H7 (cell line): Measurements from ENCODE around the gene C1QTNF12. TPM values are rescaled to one million over a fixed set of nuclear protein-coding genes. Genes with fewer than 3 reads are reported as not detected.

Experiments
- DNase-seq: peaks from one replicate; pipeline ENCODE4 v3.0.0; 2012
- H3K27me3 ChIP-seq: 2 replicates; pipeline ENCODE4 v1.6.0; 2011; ENCODE audit warnings: mild to moderate bottlenecking, low read length; ENCODE audit not compliant: control insufficient read depth, insufficient read depth
- H3K36me3 ChIP-seq: replicated peaks from 2 replicates; pipeline ENCODE4 v1.5.1; 2011; ENCODE audit warnings: low read length; ENCODE audit not compliant: control insufficient read depth, insufficient read depth
- H3K4me3 ChIP-seq: 2 replicates; pipeline ENCODE4 v1.5.1; 2011; ENCODE audit warnings: low read depth, mild to moderate bottlenecking, control low read depth, low read length, moderate library complexity; ENCODE audit not compliant: insufficient read depth
- total RNA-seq: library from RNA; depleted of rRNA; stranded (reverse); fragments of >200 nt; shearing (Covaris generic); gene quantifications from 2 replicates; pipeline ENCODE4 v1.2.3, GENCODE V29; 2014

Gene C1QTNF12
- total RNA-seq, 1 experiment from 2014 or later, result 3.6 TPM

DNA sequence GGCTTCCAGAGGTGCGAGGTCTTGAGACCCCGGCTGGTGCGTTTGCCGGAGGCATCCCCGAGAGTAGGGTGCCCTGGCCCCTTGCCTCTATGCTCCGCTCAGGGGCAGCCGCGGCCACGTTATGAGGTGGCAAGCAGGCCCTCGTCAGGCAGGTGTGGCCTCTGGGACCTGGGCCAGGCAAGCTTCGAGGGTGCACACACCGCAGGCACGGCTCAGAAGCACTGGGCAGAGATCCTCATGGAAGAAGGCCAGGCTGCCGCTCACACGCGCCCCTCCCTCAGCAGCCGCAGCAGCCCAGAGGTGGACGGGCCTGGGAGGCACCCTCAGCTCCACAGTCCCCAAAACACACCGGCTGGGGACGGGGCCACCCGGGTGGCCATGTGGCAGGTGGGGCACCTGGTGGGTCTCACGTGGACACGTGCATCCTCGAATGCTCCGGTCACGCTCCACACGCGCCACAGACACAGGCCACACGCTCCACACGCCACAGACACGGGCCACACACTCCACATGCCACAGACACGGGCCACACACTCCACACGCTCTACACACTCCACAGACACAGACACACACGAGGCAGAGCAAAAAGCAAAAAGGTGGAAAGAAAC, 21.2 kb downstream of the C1QTNF12 start:
- Histone ChIP-seq H3K4me3 (no peak overlapping the region), H3K36me3 (peaks cover 10% of the 10 kb centered on the region), H3K27me3 (no peaks in the 10 kb centered on the region)
- no peak for DNase-seq

DNA sequence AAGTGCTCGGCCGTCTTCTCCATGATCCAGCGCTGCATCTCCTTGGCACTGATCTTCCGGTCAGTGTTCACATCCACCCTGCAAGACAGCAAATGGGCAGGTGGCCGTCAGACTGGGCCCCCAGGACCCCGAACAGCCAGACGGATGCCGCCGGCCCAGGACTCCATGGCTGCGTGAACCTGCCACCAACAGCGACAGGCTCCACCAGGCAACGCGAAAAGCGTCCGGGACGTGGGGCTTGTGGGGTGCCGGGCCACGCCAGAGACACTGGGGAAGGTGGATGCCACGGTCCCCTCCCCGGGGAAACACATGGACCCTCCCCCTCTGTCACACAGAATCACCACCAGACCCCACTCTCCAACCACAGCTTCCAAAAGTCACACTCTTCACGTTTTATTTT, 22.6 kb downstream of the C1QTNF12 start:
- H3K36me3 ChIP-seq, result peaks cover 10% of the 10 kb centered on the region
- DNase-seq, result no peak
- no peak overlapping the region for H3K4me3 ChIP-seq
- H3K27me3 ChIP-seq, result no peaks in the 10 kb centered on the region

GRCh38 chr1:1223321-1223720, 23.2 kb downstream of the C1QTNF12 start:
- Histone ChIP-seq H3K27me3 (no peaks in the 10 kb centered on the region), H3K4me3 (no peak overlapping the region), H3K36me3 (peaks cover 10% of the 10 kb centered on the region)
- DNase-seq, result no peak

DNA sequence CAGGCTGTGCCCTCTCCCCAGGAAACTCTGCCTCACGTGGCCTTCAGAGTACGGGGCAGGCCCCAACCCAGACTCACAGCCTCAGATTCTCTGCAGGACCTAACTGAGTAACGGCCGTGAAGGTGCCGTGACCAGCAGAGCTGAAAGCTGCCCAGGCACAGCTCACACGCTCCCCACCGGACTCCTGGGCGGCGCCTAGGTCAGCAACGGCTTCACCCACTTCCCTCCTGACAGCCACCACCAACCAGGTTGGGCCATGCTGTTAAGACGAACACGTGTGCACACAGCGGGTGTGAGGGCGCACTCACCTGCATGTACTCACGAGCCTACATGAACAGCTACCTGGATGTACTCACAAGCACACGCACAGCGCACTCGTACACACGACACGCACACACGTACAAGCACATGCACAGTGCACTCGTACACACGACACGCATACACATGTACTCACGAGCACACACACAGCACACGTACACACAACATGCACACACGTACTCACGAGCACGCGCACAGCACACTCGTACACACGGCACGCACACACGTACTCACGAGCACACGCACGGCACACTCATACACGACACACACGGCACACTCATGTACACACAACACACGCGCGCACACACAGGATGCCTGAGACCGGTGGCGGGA, 23.8 kb downstream of the C1QTNF12 start:
- Histone ChIP-seq H3K36me3 (peaks cover 10% of the 10 kb centered on the region), H3K27me3 (no peaks in the 10 kb centered on the region), H3K4me3 (no peak overlapping the region)
- DNase-seq, result no peak

DNA sequence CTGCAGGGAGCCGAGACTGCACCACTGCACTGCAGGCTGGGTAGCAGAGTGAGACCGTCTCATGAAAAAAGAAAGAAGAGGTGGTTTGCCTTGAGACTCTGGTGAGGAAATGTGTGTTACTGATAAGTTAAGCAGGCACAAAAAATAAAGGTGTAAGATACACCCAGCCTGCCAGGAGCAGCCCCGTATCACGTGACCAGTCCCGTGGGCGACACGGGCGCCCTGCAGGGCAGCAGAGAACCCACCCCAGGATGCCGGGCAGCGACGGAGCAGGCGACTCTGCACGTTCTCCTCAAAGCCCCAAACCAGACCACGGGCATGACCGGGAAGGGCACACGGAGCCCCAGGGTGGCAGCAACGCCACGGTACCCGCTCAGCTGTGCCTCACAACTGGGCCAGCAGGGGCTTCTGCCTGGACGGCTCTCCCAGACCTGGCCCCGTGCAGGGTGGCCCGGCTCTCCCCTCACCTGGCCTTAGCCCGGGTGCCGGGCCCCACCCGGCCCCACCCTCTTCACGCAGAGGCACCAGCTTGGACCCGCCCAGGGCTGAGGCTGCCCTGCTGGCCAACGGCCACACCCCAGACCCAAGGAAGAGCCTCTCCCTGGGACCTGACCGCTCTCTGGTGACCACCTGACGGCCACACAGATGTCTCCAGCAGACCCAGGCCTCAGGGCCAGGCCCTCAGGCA, 24.5 kb downstream of the C1QTNF12 start:
- no peak overlapping the region for H3K4me3 ChIP-seq
- no peak for DNase-seq
- H3K36me3 ChIP-seq, result peaks cover 10% of the 10 kb centered on the region
- no peaks in the 10 kb centered on the region for H3K27me3 ChIP-seq

- Histone ChIP-seq H3K4me3 (no peak overlapping the region), H3K27me3 (no peaks in the 10 kb centered on the region), H3K36me3 (peaks cover 9% of the 10 kb centered on the region)
- DNase-seq, result no peak
These were observed 26.3 kb downstream of the C1QTNF12 start for GRCh38 chr1:1220197-1220596.

GRCh38 chr1:1219341-1219740, 27.2 kb downstream of the C1QTNF12 start:
- H3K4me3 ChIP-seq, result no peak overlapping the region
- no peak for DNase-seq
- H3K27me3 ChIP-seq, result no peaks in the 10 kb centered on the region
- H3K36me3 ChIP-seq, result peaks cover 9% of the 10 kb centered on the region

DNA sequence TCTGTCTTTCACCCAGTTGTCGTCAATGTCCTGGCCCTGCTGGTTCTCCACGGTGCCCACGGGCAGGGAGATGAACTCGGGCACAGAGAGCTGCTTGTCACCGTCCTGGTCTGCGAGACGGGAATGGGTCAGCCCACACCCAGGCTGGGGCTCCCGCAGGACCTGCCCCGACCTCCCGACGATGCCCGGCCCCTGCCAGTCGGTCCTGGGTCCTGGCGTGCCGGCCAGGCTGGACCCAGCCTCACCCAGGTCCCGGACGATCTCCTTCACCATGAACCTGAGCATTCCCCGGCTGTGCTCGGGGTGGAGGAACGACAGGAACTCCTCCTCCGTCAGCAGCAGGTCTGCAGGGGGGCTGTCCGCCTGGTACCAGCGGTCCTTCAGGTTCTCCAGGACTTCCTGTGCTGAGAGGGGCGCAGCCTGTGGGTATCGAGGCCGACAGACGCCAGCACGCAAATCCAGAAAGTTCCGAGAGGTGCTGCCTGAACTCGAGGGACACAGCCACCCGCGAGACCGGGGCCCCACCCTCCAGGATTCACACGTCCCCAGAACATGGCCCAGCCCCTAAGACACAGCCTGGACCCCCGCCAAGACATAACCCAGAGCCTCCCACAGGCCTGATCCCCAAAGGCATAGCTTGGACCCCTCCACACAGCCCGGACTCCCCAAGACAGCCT, 27.9 kb downstream of the C1QTNF12 start:
- peaks cover 9% of the 10 kb centered on the region for H3K36me3 ChIP-seq
- H3K27me3 ChIP-seq, result no peaks in the 10 kb centered on the region
- no peak for DNase-seq
- no peak overlapping the region for H3K4me3 ChIP-seq

GRCh38 chr1:1217621-1218523, 28.6 kb downstream of the C1QTNF12 start:
- no peak for DNase-seq

DNA sequence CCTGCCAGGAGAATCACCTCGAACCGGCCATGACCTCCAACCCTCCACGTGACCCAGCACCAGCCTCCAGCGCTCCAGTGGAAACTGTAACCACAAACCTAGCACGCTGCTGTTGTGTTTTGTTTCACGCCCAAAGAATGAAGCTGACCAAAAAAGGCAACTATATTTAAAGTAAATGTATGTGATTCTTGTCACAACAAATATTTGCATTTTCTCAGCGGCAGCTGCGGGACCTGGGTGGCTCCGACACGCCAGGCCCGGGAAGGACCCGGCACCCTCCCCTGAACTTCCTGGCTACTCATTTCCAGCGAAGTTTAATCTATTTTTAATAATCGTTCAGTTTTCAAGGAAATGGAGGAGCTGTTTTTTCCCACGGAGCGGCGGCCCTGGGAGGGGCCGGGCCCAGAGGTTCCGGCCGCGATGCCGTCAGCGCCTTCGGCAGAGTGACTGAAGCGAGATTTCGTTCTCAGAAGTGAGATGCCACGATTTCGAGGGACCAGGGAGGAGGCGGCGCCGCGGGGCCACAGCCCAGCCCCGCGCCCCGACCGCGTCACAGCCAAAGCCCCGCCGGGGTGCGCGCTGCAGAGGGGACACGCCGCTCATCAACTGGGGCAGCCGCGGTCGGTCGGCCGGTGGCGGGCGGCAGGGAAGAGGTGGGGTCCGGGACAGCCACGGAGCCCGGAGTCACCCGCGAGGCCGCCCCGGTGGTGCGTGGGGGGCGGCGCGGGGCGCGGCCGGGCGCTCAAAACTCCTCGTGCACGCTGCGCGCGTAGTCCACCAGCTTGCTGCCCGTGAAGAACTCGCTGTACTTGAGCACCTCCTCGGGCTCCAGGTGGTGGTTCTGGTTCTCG, 29.5 kb downstream of the C1QTNF12 start:
- H3K36me3 ChIP-seq, result no peaks in the 10 kb centered on the region; the same call in none of the 2 replicates
- H3K27me3 ChIP-seq, result no peaks in the 10 kb centered on the region
- no peak overlapping the region for H3K4me3 ChIP-seq
- DNase-seq, result no peak

More at GRCh38 chr1:1217621-1218523, 28.6 kb downstream of the C1QTNF12 start:
- H3K27me3 ChIP-seq, result no peaks in the 10 kb centered on the region
- no peak overlapping the region for H3K4me3 ChIP-seq
- H3K36me3 ChIP-seq, result peaks cover 5% of the 10 kb centered on the region

DNA sequence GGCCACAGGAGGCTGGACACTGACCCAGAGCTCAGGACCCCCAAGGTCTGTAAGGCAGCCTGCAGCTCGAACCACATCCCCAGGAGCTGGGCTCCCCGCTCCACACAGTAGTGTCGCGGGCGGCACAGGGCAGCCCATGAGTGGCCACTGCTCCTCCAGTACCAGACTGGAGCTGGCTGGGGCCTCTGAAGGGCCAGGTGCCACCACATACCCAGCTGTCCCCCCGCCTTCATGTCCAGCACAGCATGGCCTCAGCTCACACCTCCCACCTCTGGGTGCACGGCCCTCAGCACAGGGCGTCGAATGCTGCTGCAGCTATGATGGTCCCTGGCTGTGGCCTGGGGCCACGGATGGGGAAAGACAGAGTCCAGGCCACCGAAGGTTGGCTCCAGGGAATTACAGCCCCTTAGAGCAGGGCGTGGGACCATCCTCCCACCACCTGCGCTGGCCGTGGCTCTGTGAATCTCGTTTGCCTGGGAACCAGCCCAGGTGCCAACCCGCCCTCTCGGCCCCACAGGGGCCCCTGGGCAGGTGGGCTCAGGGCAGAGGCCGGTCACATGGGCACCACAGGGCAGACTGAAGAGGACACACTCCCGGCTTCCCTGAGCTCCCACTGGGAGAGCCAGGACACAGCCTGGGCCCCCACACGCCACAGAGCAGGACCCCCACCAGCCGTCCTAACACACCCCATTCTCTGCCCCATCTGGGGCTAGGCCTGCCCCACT, 30.5 kb downstream of the C1QTNF12 start:
- Histone ChIP-seq H3K4me3 (no peak overlapping the region), H3K27me3 (no peaks in the 10 kb centered on the region), H3K36me3 (no peaks in the 10 kb centered on the region; the same call in none of the 2 replicates)
- no peak for DNase-seq

DNA sequence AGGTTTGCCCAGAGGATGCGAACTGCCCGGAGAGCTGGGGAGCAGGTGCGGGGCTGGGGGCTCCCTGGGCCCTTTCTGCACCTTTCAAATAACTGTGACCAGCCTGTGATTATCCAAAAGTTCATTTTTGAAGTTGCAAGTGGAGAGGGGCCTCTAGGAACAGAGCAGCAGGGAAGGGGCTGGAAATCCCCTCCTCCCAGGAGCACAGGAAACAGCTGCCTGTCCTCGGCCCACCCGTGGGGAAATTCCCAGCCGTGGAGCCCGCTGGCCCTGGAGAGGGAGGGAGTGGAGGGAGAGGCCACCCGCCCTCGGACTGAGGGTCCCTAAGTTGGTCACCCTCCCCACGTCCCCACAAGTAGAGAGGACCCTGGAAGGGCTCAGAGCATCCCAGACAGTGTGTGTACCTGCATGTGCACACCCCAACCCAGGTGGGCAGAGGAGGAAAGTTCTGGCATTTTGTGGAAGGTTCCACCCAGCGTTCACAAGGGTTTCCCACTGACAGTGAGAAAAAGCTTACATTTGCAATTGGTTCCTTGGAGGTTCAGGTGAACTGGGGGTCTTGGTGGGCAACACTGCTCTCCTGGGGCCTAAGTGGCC, 31.3 kb downstream of the C1QTNF12 start:
- no peak for DNase-seq
- Histone ChIP-seq H3K36me3 (no peaks in the 10 kb centered on the region; the same call in none of the 2 replicates), H3K27me3 (no peaks in the 10 kb centered on the region), H3K4me3 (no peak overlapping the region)
